Ishikawa (cell line): ENCODE measurements around the gene NEURL1.

Experiments
- CEBPB ChIP-seq: IDR thresholded peaks from 2 replicates; pipeline ENCODE4 v1.6.1; 2012
- EGR1 ChIP-seq: IDR thresholded peaks from 2 replicates; pipeline ENCODE4 v1.6.1; 2012
- EP300 ChIP-seq: IDR thresholded peaks from 2 replicates; pipeline ENCODE4 v1.6.1; 2012; ENCODE audit warnings: borderline replicate concordance
- MAX ChIP-seq: IDR thresholded peaks from 2 replicates; pipeline ENCODE4 v1.6.1; 2012
- RAD21 ChIP-seq: IDR thresholded peaks from 2 replicates; pipeline ENCODE4 v1.6.1; 2012; ENCODE audit warnings: low read depth
- TAF1 ChIP-seq: IDR thresholded peaks from 2 replicates; pipeline ENCODE4 v1.6.1; 2012; ENCODE audit warnings: low read depth, mild to moderate bottlenecking
- TEAD4 ChIP-seq: IDR thresholded peaks from 2 replicates; pipeline ENCODE4 v1.6.1; 2012
- USF1 ChIP-seq: IDR thresholded peaks from 2 replicates; pipeline ENCODE4 v1.6.1; 2012

GRCh38 chr10:103540722-103541121 lies 47.2 kb downstream of the NEURL1 start:
- TF ChIP-seq CEBPB (no peak), RAD21 (no peak), TAF1 (no peak), EP300 (no peak), MAX (no peak), USF1 (no peak), TEAD4 (no peak), EGR1 (no peak)
